Endothelial cell of umbilical vein (primary cell): ENCODE results near the gene RAB36.

ENCODE experiments used
- FOS ChIP-seq: IDR thresholded peaks from 2 replicates; pipeline ENCODE4 v1.6.1; 2011; ENCODE audit warnings: mild to moderate bottlenecking, low read length, moderate library complexity, borderline replicate concordance; ENCODE audit not compliant: insufficient read depth
- JUN ChIP-seq: IDR thresholded peaks from 2 replicates; pipeline ENCODE4 v1.6.1; 2011; ENCODE audit warnings: borderline replicate concordance, low read depth; ENCODE audit not compliant: insufficient read length, insufficient read depth
- MYC ChIP-seq: IDR thresholded peaks from one replicate; pipeline ENCODE4 v1.6.1; 2011; ENCODE audit warnings: mild to moderate bottlenecking, low read depth, low read length
- POLR2A ChIP-seq: IDR thresholded peaks from 2 replicates; pipeline ENCODE4 v1.6.1; 2012; ENCODE audit warnings: low read depth, mild to moderate bottlenecking, control low read depth, low read length
- POLR2AphosphoS5 ChIP-seq: IDR thresholded peaks from 2 replicates; pipeline ENCODE4 v1.6.1; 2012; ENCODE audit warnings: low read depth, mild to moderate bottlenecking, control low read depth, low read length, moderate library complexity; ENCODE audit not compliant: insufficient read depth
- TF ChIP-seq, protein P1 (sequence below), 2 donors: IDR thresholded peaks; 1 replicate in 1 of 2; 2 replicates in 1 of 2; pipeline ENCODE4 v1.5.1; 2011; ENCODE audit warnings: low read length in 2 of 2, mild to moderate bottlenecking in 2 of 2, moderate library complexity in 2 of 2, control low read depth in 1 of 2, inconsistent platforms in 1 of 2, low read depth in 1 of 2; ENCODE audit not compliant: insufficient read depth in 1 of 2; ENCODE audit errors: extremely low read depth in 1 of 2
- TF ChIP-seq, protein P2 (sequence below): IDR thresholded peaks from 2 replicates; pipeline ENCODE4 v1.6.1; 2011; ENCODE audit not compliant: insufficient read depth, insufficient read length

DNA sequence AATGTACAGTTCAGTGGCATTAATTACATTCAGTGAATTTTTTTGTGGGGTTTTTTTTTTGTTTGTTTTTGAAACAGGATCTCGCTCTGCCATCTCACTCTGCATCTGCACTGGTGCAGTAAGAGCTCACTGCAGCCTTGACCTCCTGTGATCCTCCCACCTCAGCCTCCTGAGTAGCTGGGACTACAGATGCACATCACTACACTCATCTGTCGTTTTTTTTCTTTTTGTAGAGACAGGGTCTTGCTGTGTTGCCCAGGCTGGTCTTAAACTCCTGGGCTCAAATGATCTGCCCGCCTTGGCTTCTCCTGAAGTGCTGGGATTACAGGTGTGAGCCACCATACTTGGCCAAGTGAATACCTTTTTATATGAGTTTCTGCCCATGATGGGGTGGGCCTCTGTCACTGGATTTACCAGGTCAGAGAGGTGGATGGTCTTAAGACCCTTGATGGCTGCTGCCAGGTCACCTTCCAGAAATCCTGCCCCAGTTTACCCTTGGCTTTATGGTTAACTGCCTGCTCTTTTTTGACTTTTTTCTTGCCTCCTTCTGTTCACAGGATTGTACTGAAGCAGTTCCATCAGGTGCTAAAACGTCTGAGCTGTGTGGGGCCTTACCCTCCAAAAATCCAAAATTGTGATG lies 57.7 kb downstream of the RAB36 start:
- TF ChIP-seq, protein P1, sequence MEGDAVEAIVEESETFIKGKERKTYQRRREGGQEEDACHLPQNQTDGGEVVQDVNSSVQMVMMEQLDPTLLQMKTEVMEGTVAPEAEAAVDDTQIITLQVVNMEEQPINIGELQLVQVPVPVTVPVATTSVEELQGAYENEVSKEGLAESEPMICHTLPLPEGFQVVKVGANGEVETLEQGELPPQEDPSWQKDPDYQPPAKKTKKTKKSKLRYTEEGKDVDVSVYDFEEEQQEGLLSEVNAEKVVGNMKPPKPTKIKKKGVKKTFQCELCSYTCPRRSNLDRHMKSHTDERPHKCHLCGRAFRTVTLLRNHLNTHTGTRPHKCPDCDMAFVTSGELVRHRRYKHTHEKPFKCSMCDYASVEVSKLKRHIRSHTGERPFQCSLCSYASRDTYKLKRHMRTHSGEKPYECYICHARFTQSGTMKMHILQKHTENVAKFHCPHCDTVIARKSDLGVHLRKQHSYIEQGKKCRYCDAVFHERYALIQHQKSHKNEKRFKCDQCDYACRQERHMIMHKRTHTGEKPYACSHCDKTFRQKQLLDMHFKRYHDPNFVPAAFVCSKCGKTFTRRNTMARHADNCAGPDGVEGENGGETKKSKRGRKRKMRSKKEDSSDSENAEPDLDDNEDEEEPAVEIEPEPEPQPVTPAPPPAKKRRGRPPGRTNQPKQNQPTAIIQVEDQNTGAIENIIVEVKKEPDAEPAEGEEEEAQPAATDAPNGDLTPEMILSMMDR (IDR thresholded peaks at IDR 0.05; ENCODE audit: extremely low read depth in 1 of 2, insufficient read depth in 1 of 2, low read depth in 1 of 2, low read length in 2 of 2): no peak
- TF ChIP-seq POLR2A: no peak
- no peak for TF ChIP-seq FOS
- TF ChIP-seq JUN: no peak
- no peak for TF ChIP-seq POLR2AphosphoS5
- TF ChIP-seq, protein P2, sequence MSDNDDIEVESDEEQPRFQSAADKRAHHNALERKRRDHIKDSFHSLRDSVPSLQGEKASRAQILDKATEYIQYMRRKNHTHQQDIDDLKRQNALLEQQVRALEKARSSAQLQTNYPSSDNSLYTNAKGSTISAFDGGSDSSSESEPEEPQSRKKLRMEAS: no peak
- TF ChIP-seq MYC: no peak
